Raji (cell line): ENCODE measurements around the gene CPEB3.

Experiments used
- POLR2A ChIP-seq: IDR thresholded peaks from 2 replicates; pipeline ENCODE4 v1.6.1; 2011; ENCODE audit warnings: low read depth, low read length, control low read depth; ENCODE audit not compliant: insufficient read depth

Gene CPEB3

DNA sequence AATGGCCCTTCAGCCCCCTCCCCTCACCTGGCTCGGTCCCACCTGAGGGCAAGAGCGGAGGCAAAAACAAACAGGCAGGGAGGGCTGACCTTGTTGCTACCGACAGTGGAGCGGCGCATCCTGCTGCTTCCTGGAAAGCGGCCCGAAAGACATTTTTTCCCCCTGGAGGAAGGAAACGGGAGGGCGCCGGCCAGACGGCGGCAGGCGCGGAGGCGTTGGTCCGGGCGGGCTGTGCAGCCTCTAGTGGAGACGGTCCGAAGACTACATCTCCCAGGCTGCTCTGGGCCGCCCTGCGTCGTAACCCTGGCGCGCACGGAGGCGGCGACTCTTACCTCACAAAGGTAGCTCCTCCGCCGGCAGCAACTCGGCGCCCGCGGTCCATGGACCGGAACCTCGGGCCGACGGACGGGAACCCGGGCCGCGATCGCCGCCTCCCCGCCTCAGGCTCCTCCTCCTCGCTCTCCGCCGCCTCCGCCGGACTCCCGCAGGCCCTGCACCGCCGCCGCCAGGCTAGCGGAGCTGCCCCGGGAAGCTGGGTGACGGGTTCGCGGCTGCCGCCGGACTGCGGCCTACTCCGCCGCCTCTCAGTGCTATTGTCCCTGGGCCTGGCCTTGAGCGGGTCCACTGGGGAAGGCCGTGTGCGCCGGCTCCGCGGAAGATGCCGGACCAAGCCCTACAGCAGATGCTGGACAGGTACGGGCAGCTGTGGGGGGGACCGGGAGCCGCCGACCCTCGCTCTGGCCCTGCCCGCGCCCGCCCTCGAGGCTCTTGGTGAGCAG lies at the start of gene CPEB3, which contains the start of gene MARCHF5:
Gene CPEB3, minus strand, starts transcription at position 242 of the 779 bp plus-strand sequence. CDS start 50,728 bp downstream, outside the sequence.
Gene MARCHF5, plus strand, starts transcription at position 331 of the 779 bp plus-strand sequence. Its CDS starts 328 bp downstream, at position 659.
- TF ChIP-seq POLR2A: peak; percentile 69

DNA sequence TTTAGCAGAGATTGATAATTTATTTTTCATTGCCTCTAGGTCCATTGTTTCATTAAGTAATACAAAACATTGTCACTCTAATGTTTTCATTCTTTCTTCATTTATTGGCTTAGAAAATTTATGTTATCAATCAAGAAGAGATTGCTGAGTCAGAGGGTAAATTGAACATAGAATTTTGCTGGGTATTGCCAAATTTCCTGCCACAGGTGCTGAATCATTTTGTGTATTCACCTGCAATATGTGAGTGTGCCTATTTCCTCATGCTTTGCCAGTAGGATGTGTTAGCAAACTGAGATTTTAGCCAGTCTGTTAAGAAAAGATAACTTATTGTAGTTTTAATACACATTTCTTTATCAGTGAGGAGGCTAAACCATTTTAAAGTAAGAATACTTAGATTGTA lies 38.1 kb upstream of the CPEB3 start:
- no peak for TF ChIP-seq POLR2A

DNA sequence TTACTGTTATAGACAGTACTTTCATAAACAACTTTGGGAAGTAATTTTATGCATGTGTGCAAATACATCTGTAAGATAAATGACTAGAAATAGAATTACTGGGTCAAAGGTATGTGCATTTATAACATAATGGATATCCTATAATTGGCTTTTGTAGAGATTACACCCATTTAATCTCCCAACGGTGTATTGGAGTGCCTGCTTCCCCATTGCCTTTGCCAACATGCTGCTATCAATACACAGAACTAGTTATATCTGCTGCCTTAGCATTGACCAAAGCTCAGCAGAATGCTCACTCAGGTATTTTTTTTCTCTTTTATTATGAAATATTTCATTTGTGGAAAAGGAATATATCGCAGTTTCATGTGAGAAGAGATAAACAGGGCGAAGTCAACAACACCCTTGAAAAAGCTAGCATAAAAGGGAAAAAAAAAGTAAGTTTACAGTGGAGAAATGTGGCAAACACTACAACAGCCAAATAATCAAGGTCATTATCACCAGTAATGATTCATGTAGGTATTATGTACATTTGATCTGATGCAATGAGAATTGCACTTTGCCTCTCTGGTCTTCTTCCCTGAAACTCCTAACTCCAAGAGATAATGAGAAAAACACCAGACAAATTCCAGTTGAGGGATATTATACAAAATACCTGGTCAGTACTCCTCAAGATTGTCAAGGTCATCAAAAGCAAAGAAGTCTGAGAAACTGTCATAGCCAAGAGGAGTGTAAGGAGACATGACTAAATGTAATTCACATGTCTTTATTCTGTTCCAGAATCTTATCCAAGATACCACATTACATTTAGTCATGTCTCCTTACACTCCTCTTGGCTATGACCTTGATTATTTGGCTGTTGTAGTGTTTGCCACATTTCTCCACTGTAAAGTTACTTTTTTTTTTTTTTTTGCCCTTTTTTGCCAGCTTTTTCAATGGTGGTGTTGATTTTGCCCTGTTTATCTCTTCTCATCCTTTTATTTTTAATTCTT lies 36.9 kb upstream of the CPEB3 start:
- TF ChIP-seq POLR2A: no peak

DNA sequence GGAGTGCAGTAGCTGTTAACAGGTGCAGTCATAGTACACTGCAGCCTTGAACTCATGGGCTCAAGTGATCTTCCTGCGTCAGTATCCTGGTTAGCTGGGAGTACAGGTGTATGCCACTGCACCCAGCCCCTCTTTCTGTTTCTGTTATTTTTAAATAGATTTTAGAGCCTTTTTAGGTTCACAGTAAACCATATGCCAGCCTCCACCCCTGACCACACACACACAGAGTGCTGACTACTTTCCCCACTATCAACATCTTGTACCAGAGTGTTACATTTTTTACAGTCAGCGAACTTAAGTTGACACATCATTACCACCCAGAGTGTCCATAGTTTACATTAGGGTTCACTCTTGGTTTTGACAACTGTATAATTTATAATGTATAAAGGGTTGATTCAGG lies 32.2 kb upstream of the CPEB3 start:
- TF ChIP-seq POLR2A: no peak

DNA sequence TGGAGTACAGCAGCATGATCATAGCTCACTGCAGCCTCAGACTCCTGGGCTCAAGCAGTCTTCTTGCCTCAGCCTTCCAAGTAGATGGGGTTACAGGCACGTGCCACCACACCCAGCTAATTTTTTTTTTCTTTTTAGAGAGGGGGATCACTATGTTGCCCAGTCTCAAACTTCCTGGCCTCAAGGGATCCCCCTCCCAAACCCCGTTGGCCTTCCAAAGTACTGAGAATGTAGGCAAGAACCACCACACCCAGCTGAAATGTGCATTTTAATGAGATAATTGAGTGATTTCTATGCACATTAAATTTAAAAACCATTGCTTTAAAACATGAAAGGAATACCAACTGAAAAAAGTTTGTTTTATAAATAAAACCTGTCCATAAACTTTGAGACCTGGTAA lies 25.7 kb upstream of the CPEB3 start:
- no peak for TF ChIP-seq POLR2A

DNA sequence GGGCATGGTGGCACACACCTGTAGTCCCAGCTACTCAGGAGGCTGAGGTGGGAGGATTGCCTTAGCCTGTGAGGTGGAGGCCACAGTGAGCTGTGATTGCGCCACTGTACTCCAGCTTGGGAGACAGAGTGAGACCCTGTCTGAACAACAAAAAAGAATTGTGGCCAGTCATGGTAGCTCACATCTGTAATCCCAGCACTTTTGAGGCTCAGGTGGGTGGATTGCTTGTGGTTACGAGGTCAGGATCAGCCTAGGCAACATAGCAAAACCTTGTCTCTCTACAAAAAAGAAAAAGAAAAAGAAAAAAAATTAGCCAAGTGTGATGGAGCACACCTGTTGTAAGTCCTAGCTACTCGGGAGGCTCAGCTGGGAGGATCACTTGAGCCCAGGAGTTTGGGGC lies 22.9 kb upstream of the CPEB3 start:
- TF ChIP-seq POLR2A: no peak

DNA sequence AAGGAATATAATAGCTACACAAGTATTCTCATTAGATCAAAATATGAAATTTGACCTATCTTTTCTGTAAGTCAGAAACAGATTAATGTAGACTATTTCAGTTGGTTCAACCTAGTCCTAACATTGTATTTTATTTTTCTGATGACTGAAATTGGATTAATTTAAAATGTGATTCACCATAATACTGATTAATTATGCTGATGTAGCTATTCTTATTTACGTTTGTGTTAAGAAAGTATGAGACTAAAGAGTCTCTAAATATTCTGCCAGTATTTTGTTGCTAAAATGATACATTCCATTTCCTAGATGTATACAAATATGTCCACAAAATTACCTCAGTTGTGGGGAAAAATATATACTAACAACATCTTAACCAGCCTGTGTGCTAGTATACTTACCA lies 18.4 kb upstream of the CPEB3 start:
- TF ChIP-seq POLR2A: no peak

DNA sequence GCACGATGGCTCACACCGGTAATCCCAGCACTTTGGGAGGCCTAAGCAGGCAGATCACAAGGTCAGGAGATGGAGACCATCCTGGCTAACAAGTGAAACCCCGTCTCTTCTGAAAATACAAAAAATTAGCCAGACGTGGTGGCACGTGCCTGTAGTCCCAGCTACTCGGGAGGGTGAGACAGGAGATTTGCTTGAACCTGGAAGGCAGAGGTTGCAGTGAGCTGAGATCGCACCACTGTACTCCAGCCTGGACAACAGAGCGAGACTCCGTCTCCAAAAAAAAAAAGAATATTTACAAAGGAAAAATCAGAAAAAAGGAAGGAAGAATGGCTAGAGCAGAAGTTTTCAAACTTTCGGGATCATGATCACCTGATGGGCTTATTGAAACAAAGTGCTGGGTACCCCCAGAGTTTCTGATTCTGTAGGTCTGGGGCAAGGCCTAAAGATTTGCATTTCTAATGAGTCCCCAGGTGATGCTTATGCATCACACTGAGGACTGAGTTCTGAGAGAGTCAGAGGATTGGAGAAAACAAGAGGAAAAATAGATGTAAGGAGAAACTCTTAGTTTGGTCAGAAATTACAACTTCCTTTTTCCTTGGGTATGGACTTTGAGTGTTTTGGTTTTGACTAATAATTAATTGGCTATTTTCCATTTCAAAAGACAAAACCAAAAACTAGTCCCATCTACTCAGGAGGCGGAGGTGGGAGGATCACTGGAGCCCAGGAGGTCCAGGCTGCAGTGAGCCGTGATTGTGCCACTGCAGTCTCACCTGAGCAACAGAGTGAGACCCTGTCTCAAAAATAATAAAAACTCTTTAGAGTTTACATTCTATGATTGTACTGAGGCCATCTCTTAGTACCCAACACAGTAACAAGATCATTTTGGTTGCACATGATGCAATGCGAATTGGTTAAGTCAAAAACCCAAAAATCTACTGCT lies 14.5 kb upstream of the CPEB3 start:
- TF ChIP-seq POLR2A: no peak

DNA sequence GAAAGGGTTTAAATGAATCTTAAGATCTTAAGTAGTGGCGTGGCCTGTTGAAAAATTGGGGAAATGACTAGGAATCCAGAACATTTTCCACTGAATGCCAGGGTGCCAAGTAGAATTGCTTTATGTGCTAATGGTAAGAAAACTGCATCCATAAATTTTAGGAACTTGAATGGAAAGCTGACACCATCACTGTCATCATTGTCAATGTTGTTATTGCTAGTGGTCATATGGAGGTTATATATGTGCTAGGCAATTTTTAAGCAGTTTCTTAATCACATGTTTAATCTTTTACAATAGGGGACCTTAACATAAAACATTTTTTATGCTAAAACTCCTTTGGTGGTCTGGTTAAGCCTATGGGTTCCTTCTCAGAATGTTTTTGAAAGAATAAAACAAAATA lies 13.2 kb upstream of the CPEB3 start:
- no peak for TF ChIP-seq POLR2A

DNA sequence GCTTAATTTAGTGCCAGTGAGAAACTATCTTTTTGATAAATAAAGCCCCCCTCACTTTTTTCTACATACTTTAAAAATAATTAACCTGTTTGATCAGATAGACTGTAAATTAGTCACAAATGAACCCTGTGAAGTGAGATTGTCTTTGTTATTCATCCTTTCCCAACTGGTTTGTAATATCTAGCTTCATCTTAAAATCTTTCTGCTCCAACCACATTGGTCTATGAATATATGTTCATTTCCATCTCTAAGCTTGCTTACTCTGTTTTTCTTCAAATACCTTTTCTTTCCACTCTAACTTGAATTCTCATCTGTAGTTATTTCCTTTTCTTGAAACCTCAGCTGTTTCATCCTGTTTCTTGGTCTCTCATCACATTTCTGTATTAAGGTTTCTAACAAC lies 12.2 kb upstream of the CPEB3 start:
- TF ChIP-seq POLR2A: no peak

DNA sequence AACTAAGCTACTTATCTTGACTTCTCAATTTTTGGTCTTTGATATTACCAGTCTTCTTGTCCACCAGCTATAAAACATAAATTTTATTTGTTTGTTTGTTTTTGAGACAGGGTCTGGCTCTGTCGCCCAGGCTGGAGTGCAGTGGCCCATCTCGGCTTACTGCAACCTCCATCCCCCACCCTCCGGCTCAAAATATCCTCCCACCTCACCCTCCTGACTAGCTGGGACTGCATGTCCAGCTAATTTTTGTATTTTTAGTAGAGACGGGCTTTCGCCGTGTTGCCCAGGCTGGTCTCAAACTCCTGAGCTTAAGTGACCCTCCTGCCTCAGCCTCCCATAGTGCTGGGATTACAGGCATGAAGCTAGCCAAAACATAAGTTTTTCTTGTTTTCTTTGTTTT lies 7.6 kb upstream of the CPEB3 start:
- TF ChIP-seq POLR2A: no peak

DNA sequence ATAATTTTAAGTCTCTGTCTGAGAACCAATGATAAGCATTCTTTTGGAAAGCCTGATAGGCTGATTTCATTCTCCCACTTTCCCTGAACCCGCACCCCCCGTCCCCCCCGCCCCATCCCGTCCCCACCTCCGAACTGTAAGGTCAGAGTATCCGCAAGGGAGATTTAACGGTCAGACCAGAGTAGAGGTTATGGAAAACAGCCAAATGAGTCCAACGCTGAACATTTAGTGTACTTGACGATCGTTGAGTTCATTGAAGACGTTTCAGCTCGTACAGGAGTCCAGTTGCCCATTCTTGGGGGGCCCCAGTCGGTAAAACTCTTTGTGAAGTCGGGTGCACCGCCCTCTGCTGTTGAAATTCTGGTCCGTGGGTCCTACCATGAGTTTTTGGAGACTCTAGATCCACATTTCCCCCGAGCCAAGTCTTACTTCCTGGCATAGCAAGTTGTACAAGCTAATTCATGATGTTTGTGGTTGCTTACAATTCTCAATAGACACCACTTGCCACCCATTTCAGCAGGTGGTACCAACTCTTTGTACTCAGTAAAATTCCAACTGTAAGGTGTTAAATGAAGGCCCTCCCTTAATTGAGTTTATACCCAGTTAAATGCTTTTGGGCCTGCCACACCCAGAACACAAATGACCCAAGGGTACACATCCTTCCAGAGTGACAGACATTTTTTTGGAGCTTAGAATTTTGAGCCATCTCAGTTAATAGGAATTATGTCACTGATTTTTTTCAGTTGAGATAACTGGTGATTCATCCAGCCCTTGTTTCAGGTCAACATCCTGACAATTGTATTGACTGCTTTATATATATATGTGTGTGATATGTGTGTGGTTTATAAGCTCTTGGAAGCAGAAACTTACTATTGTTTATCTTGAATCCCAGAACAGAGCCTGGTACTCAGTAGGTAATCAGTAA lies 1.3 kb upstream of the CPEB3 start:
- TF ChIP-seq POLR2A: no peak

DNA sequence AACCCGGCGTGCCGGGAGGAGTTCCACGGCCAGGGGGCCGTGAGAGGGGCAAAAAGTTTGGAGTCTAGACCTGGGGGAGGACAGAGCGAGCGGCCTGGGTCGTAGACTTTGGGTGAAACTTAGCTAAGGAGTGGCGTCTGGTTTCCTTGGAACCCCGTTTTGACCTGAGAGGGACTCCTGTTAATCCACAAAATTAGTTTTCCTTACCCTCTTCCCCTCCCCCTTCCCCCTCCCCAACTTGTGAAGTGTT lies 663 bp upstream of the CPEB3 start:
- TF ChIP-seq POLR2A: no peak

DNA sequence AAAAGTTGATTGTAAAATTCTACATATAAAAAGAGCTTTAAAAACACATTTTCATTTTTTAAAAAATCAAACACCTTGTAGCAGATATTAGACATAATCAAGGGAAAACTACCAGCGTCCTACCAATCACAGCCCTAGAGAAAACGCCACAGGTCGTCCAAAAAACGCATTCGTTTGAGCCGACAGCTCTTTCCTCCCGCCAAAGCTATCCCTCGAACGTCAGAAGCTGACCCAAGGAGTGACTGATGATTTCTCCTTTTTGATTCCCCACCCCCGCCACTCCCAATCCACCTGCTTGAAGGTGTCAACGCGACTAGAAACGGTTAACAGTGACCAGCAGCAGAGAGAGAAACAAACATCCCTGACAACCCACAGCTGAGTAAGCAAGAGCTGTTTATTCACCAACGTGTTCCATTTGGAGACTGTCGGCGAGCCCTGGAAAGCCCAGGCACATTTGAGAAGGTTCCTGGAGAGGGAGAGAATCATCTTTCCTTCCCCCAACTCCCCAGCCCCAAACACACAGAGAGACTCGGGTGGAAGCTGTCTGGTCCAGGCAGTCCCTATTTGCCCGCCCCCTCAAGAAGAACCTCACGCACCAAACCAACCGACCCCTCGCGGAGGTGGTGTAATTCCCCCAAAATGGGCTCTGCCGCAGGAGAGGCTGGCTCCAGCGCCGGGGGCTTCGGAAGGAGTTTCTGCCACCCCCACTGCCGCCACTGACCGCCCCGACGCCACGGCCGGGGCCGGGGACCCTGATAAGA lies 622 bp downstream of the CPEB3 start:
- TF ChIP-seq POLR2A: no peak
